Stimulated activated CD4-positive, alpha-beta T cell treated with anti-CD3 and anti-CD28 coated beads, Interleukin-4, amount 100 ng/mL, for 48 hours (primary cell): ENCODE measurements around the gene PDE4D.

Source experiments
- DNase-seq, 2 donors: peaks; one replicate each; pipeline ENCODE4 v3.0.0-alpha.2; 2020; ENCODE audit warnings: low read depth in 2 of 2

The PDE4D gene

GRCh38 chr5:58930520-58930919, 963.0 kb downstream of the PDE4D start:
- no peak for DNase-seq

- no peak for DNase-seq
Measured at GRCh38 chr5:58929726-58930125, 963.8 kb downstream of the PDE4D start.

- no peak for DNase-seq
Measured at GRCh38 chr5:58927938-58928337, 965.6 kb downstream of the PDE4D start.

GRCh38 chr5:58927181-58927580, 966.3 kb downstream of the PDE4D start:
- DNase-seq: no peak

GRCh38 chr5:58926541-58926935, 967.0 kb downstream of the PDE4D start:
- DNase-seq: no peak

- DNase-seq: no peak
Measured at GRCh38 chr5:58925627-58926540, 967.6 kb downstream of the PDE4D start.

- DNase-seq: no peak
Measured at GRCh38 chr5:58924306-58924705, 969.2 kb downstream of the PDE4D start.

- no peak for DNase-seq
Measured at GRCh38 chr5:58923355-58923754, 970.2 kb downstream of the PDE4D start.

- no peak for DNase-seq
Measured at GRCh38 chr5:58922461-58923171, 970.9 kb downstream of the PDE4D start.

GRCh38 chr5:58921159-58921558, 972.4 kb downstream of the PDE4D start:
- no peak for DNase-seq

GRCh38 chr5:58919833-58920232, 973.7 kb downstream of the PDE4D start:
- DNase-seq: no peak
